DMS79 treated with DMSO at 0.1 percent for 48 hours (cell line): Measurements from ENCODE around the gene CGB2.
A peak's percentile ranks its signal among the peaks of the same experiment; 100 is the strongest.

Experiments used
- DNase-seq: peaks from one replicate; lab custom pipeline; 2025; lab: John Stamatoyannopoulos, UW

CGB2 gene

GRCh38 chr19:49031642-49032301, at the start of gene CGB2:
Gene CGB2, plus strand, starts transcription at chr19:49031890. Its CDS starts 206 bp downstream, at chr19:49032096.
- DNase-seq = peak; percentile 18

GRCh38 chr19:48982280-48982679, 49.4 kb upstream of the CGB2 start:
- no peak for DNase-seq

GRCh38 chr19:48985711-48986110, 46.0 kb upstream of the CGB2 start:
- no peak for DNase-seq

GRCh38 chr19:48986211-48986610, 45.5 kb upstream of the CGB2 start:
- no peak for DNase-seq

GRCh38 chr19:48987323-48987722, 44.4 kb upstream of the CGB2 start:
- DNase-seq = no peak

GRCh38 chr19:48988286-48988685, 43.4 kb upstream of the CGB2 start:
- DNase-seq = no peak

GRCh38 chr19:48988860-48989259, 42.8 kb upstream of the CGB2 start:
- no peak for DNase-seq

- no peak for DNase-seq
These were observed 41.9 kb upstream of the CGB2 start for GRCh38 chr19:48989701-48990291.

GRCh38 chr19:48990400-48990799, 41.3 kb upstream of the CGB2 start:
- DNase-seq = no peak

- DNase-seq = no peak
These were observed 40.6 kb upstream of the CGB2 start for GRCh38 chr19:48991011-48991609.

GRCh38 chr19:48991873-48992580, 39.7 kb upstream of the CGB2 start:
- no peak for DNase-seq

GRCh38 chr19:48992581-48993174, 39.0 kb upstream of the CGB2 start:
- peak; percentile 64 for DNase-seq

- peak; percentile 99 for DNase-seq
These were observed 38.3 kb upstream of the CGB2 start, which contains the start of the genes GYS1 and RUVBL2 for GRCh38 chr19:48993175-48994034. Gene GYS1, minus strand, starts transcription at chr19:48993309. Its CDS starts 197 bp downstream, at chr19:48993112. Gene RUVBL2, plus strand, starts transcription at chr19:48993887. Its CDS starts 25 bp downstream, at chr19:48993912.

GRCh38 chr19:48994035-48994386, 37.7 kb upstream of the CGB2 start:
- no peak for DNase-seq

- no peak for DNase-seq
These were observed 33.7 kb upstream of the CGB2 start for GRCh38 chr19:48997972-48998371.

GRCh38 chr19:48999481-49000325, 32.0 kb upstream of the CGB2 start:
- DNase-seq = no peak

- DNase-seq = no peak
These were observed 27.6 kb upstream of the CGB2 start for GRCh38 chr19:49004133-49004532.

- no peak for DNase-seq
These were observed 26.6 kb upstream of the CGB2 start for GRCh38 chr19:49004964-49005614.

GRCh38 chr19:49006905-49007304, 24.8 kb upstream of the CGB2 start:
- DNase-seq = no peak

GRCh38 chr19:49009828-49010227, 21.9 kb upstream of the CGB2 start:
- DNase-seq = no peak
